Measurements from ENCODE around the gene PRKCE.
A peak's percentile ranks its signal among the peaks of the same experiment; 100 is the strongest.

PRKCE gene

DNA sequence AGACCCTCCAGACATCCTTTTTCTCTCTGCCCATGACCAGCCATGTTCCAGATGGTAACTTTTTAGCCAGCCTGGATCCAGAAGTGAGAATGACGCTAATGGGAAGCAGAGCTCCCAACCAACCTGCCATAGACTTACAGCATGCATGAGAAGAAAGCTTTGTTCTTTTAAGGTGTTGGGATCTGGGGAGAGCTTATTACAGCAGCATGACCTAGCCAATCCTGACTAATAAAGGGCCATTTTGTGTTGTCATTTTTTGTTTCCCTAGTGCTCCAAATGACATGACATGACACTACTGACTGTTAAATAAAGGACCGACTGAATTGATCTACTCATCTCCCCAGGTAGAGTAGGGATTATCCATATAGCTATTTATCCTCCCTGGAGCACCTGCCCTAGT is 5.2 kb upstream of the PRKCE start:
- Mint-ChIP-seq H3K4me3 (no peak overlapping the region), H3K36me3 (no peaks in the 10 kb centered on the region), H3K9me3 (ENCODE audit: low read depth) (no peaks in the 10 kb centered on the region), H3K27ac (no peak overlapping the region), H3K4me1 (ENCODE audit: low read depth) (peaks cover 11% of the 10 kb centered on the region), H3K27me3 (peaks cover 10% of the 10 kb centered on the region)

DNA sequence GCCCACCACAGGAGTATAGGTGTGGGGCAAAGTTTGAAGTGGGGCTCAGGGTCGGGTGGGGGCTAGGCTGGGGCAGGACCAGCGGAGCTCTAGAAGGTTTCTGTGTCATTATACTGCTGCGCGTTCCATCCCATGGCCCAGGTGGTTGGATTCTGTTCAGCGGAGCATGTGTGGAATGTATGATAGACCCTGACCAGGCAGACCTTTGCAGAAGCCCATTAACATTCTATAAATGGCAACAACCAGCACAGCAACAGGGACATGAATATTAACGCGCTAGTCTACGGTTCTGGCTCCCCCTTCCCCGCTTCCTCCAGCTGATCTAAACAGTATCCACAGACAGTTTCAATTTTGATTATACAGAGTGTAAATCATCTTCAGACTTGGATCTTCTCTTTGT is 4.1 kb upstream of the PRKCE start:
- no peaks in the 10 kb centered on the region for H3K36me3 Mint-ChIP-seq
- no peak overlapping the region for H3K27ac Mint-ChIP-seq
- peaks cover 16% of the 10 kb centered on the region for H3K4me1 Mint-ChIP-seq (ENCODE audit: low read depth)
- no peak overlapping the region for H3K4me3 Mint-ChIP-seq
- H3K9me3 Mint-ChIP-seq (ENCODE audit: low read depth) = no peaks in the 10 kb centered on the region
- H3K27me3 Mint-ChIP-seq = peaks cover 5% of the 10 kb centered on the region

DNA sequence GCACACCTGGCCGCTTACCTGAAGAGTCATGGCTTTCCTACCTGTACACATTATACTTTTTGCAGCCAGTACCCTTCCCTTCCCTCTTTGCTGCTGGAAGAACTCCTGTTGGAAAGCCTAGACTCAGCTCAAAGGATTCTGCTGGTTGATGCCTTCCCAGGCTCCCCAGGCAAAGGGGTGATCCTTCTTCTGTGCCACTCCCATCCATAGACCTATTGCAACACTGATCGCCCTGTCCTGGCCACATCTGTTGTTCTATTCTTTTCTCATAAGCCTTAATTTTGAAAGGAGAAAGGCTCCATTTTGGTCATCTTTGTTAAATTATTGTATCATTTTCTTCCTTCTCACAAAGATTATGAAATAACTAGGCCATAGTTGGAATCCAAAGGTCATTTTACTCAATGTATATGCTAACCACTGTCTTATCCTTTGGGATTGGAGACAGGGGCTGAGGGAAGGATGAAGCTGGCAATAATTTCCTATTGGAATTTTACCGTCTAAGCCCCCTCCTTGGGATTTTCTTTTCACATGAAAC is 3.4 kb upstream of the PRKCE start:
- H3K9me3 Mint-ChIP-seq (ENCODE audit: low read depth) = no peaks in the 10 kb centered on the region

DNA sequence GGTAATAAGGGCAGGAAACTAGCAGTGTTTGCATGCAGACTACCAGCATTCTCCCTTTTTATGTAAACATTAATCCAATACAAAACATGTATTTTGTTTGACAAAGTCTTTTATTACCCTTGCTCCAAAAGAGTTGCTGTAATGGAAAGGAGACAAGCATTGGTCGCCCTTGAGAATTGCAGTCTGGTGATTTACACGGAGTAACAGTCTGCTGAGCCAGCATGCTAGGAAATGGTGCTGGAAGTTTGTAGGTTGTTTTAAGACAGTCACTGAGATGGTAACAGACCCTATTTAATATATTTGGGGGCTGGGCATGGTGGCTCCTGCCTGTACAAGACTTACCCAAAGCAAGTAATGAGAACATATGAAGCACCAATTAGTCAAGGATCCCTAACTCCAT is 2.8 kb upstream of the PRKCE start:
- H3K36me3 Mint-ChIP-seq = no peaks in the 10 kb centered on the region

More for the DNA sequence above, 3.4 kb upstream of the PRKCE start:
- no peak overlapping the region for H3K27ac Mint-ChIP-seq
- H3K4me1 Mint-ChIP-seq (ENCODE audit: low read depth) = peaks cover 23% of the 10 kb centered on the region
- H3K4me3 Mint-ChIP-seq = no peak overlapping the region
- no peaks in the 10 kb centered on the region for H3K36me3 Mint-ChIP-seq
- H3K27me3 Mint-ChIP-seq = peaks cover 2% of the 10 kb centered on the region

DNA sequence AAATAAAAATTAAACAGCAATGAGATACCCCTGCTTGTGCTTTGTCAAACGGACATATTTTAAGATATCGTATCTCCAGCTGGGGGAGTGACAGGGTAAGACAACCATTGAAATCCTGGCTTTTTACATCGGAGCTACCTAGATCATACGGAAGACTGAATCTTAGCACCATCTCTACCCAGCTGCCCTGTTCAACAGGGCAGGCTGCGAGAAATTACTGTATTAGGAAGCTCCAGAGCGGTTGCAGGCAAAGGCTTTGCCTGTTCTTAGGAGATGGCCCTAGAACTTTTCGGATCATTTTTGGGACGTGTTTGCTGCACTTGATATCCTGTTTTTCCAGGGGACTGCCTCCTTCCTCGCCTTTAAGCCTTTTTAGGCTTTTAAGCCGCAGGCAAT is 2.0 kb upstream of the PRKCE start:
- Mint-ChIP-seq H3K27ac (peak overlapping the region; percentile 83), H3K4me3 (peak overlapping the region; percentile 90), H3K9me3 (ENCODE audit: low read depth) (no peaks in the 10 kb centered on the region), H3K4me1 (ENCODE audit: low read depth) (peaks cover 27% of the 10 kb centered on the region), H3K27me3 (no peaks in the 10 kb centered on the region), H3K36me3 (no peaks in the 10 kb centered on the region)

More for the DNA sequence above, 2.8 kb upstream of the PRKCE start:
- Mint-ChIP-seq H3K27ac (peak overlapping the region; percentile 52), H3K27me3 (peaks cover 2% of the 10 kb centered on the region), H3K4me1 (ENCODE audit: low read depth) (peaks cover 26% of the 10 kb centered on the region), H3K4me3 (no peak overlapping the region), H3K9me3 (ENCODE audit: low read depth) (no peaks in the 10 kb centered on the region)

DNA sequence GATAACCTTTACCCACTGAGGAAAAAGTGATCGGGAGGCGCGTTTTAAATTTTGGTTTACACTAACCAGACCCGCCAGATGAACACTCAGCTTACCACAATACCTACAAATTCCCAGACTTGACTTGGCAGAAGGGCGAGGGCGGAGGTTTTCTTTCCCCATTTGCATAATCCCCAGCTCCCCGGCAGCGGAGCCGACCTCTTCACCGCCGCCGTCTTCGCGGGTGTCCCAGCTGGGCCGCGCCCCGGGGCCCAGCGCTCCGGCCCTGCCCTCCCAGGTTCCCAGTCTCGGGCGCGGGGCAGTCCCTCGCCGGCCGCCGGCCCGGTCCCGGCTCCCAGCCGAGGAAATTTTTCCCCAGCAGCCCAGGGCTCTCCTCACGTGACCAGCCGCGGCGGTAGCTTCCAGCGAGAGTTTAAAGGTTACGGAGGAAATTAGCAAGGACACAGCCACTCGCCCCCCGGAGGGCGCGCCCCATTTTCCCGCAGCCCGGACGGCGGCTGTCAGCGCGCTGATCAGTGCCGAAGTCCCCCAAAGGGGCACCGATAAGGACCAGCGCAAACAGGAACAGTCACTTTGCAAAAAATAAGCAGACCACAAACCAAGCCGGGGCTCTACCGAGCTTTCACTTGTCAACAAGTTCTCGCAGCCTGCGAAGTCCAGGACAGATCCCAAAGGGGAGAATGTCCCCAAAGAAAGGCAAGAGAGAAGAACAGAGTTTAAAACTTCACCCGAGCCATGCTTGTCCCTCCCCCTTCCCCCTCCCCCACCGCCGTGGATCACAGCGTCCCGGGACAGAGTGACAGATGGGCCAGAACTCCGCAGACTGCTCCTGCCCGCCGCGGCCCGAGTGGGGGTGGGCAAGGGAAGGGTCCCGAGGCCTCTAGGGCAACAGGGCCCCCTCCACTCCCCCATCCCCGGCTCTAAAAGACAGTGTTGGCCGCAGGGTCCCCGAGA is 1.3 kb upstream of the PRKCE start:
- no peaks in the 10 kb centered on the region for H3K36me3 Mint-ChIP-seq
- peaks cover 27% of the 10 kb centered on the region for H3K4me1 Mint-ChIP-seq (ENCODE audit: low read depth)
- peak overlapping the region; percentile 90 for H3K4me3 Mint-ChIP-seq
- peak overlapping the region; percentile 83 for H3K27ac Mint-ChIP-seq
- no peaks in the 10 kb centered on the region for H3K27me3 Mint-ChIP-seq
- H3K9me3 Mint-ChIP-seq (ENCODE audit: low read depth) = no peaks in the 10 kb centered on the region

DNA sequence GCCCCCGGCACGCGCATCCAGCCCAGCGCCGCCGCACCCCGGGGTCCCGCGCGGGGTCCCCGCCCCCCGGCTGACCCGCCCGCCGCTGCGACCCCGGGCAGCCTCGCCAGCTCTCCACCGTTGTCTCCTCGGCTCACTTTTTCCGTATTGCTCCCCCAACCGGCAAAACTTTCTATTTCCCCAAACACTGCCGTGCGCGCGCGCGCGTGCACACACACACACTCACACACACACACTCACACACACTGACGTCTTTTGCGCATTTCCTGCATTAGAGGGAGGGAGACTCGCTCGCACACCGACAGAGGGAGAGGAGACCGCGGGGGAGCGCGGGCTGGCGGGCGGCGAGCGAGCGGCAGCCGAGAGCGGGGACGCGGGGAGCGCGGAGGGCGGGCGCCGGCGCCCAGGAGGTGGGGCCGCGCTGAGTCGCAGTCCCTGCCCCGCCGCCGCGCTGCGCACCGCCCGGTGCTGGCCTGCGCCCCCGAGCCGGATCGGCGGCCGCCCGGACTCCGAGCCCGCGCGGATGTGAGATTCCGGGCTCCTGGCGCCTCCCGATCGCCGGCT is 542 bp upstream of the PRKCE start:
- Mint-ChIP-seq H3K27ac (peak overlapping the region; percentile 99), H3K4me3 (peak overlapping the region; percentile 100), H3K27me3 (no peaks in the 10 kb centered on the region), H3K36me3 (no peaks in the 10 kb centered on the region), H3K4me1 (ENCODE audit: low read depth) (peaks cover 27% of the 10 kb centered on the region), H3K9me3 (ENCODE audit: low read depth) (no peaks in the 10 kb centered on the region)

DNA sequence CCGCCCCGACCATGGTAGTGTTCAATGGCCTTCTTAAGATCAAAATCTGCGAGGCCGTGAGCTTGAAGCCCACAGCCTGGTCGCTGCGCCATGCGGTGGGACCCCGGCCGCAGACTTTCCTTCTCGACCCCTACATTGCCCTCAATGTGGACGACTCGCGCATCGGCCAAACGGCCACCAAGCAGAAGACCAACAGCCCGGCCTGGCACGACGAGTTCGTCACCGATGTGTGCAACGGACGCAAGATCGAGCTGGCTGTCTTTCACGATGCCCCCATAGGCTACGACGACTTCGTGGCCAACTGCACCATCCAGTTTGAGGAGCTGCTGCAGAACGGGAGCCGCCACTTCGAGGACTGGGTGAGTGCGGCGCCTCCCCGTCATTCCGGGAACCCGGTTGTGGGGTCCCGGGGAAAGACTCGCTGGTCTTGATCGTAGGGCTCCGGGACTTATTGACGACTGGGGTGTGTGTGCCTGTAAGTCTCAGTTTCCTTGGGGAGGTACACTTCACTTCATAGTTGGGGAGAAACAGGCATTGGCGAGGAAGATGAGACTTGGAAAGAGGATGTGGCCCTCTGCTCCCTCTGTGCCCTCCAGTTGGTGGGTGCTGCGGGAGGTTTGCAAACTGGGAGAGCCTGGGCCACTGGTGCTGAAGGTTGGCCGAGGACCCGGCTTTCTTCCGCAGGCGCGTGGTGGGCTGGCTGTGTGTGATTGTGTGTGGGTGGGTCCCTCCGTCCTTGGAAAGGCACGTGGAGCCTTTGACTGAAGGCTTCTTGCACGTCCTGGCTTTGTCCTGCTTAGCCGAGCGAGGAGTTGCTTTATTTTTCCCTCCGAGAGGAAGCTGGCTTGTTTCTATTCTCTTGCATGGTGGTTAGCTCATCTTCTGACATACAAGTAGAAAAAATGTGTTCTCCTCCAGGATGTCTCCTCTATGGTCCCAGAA is 886 bp downstream of the PRKCE start:
- Mint-ChIP-seq H3K4me1 (ENCODE audit: low read depth) (peaks cover 27% of the 10 kb centered on the region), H3K4me3 (peak overlapping the region; percentile 85)

DNA sequence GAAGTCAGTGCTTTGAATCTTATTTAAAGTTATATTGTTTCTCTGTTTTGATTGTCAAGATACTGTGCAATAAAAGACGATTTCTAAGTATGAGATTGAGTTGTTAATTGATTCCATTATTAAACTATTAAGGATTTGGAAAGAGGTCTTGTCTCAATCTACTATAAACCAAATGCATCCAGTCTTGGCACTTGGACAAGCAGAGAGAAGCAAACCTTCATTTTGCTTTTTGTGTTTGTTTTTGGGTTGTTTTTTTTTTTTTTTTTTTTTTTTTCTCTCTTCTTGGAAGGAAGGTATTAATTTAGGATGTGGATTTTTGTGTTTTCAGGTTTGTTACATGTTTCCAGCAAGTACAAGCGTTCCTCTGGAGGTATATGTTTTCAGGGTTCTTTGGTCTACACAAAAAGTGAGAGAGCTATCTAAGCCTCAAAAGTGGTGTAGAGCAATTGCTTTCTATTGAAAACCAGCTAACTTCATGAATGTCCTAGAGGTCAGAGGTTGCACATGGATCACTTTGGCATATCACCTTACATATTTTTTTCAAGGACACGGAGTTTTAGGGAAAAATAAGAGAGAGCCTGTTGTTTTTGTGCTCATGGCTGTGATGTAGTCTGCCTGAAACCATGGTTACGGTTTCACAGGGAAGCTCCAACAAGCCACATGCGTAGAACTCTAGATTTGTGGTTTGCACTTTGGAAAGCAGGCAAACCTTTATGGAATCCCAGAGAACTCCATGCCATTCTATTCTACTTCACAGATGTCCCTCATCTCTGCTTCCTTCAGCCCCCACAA is 1.8 kb downstream of the PRKCE start:
- Mint-ChIP-seq H3K4me3 (peak overlapping the region; percentile 85), H3K27ac (peak overlapping the region; percentile 55), H3K36me3 (no peaks in the 10 kb centered on the region), H3K27me3 (no peaks in the 10 kb centered on the region), H3K4me1 (ENCODE audit: low read depth) (peaks cover 26% of the 10 kb centered on the region), H3K9me3 (ENCODE audit: low read depth) (no peaks in the 10 kb centered on the region)

More for the DNA sequence above, 886 bp downstream of the PRKCE start:
- no peaks in the 10 kb centered on the region for H3K9me3 Mint-ChIP-seq (ENCODE audit: low read depth)
- peak overlapping the region; percentile 55 for H3K27ac Mint-ChIP-seq
- no peaks in the 10 kb centered on the region for H3K27me3 Mint-ChIP-seq
- no peaks in the 10 kb centered on the region for H3K36me3 Mint-ChIP-seq

DNA sequence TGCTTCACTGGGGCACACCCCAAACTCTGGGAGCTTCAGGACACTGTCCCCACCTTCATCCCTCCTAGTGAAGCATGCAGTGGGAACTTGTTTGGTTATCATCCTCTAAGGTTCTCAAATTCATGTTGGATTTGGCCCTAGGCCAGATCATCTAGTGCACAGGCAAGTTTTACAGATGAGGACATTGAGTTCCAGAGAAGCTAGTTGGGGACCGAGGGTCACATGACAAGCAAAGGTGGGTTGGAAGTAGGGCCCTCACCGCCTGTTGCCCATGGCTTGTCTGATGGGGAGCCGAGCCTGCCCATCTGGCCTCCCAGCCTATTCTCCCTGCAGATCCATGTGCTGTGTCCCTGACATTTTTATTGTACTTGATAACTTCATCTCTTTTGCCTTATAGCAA is 2.8 kb downstream of the PRKCE start:
- no peak overlapping the region for H3K4me3 Mint-ChIP-seq

DNA sequence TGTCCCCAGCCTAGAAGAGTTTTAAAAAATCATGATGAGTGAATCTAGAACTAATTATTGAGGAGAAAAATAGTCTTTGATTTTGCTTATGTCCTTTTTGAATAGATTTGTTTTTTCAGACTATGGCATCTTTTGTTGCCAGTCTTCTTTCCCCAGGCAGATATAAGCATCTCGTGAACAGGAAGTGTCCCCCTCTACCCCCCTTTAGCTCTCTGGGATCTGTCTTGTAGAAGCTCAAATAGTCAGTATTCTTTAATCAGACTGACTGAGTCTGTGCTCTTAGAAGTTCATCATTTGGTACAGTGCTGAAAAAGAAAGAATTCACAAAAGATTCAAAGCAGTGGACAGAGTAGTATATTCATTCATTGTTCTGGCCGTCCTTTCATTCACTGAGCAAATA is 10.4 kb downstream of the PRKCE start:
- no peaks in the 10 kb centered on the region for H3K9me3 Mint-ChIP-seq (ENCODE audit: low read depth)
- H3K4me3 Mint-ChIP-seq = no peak overlapping the region
- H3K4me1 Mint-ChIP-seq (ENCODE audit: low read depth) = peaks cover 6% of the 10 kb centered on the region
- no peaks in the 10 kb centered on the region for H3K36me3 Mint-ChIP-seq
- H3K27me3 Mint-ChIP-seq = no peaks in the 10 kb centered on the region
- no peak overlapping the region for H3K27ac Mint-ChIP-seq

More for the DNA sequence above, 2.8 kb downstream of the PRKCE start:
- Mint-ChIP-seq H3K36me3 (no peaks in the 10 kb centered on the region), H3K27ac (no peak overlapping the region), H3K4me1 (ENCODE audit: low read depth) (peaks cover 24% of the 10 kb centered on the region), H3K9me3 (ENCODE audit: low read depth) (no peaks in the 10 kb centered on the region), H3K27me3 (no peaks in the 10 kb centered on the region)

DNA sequence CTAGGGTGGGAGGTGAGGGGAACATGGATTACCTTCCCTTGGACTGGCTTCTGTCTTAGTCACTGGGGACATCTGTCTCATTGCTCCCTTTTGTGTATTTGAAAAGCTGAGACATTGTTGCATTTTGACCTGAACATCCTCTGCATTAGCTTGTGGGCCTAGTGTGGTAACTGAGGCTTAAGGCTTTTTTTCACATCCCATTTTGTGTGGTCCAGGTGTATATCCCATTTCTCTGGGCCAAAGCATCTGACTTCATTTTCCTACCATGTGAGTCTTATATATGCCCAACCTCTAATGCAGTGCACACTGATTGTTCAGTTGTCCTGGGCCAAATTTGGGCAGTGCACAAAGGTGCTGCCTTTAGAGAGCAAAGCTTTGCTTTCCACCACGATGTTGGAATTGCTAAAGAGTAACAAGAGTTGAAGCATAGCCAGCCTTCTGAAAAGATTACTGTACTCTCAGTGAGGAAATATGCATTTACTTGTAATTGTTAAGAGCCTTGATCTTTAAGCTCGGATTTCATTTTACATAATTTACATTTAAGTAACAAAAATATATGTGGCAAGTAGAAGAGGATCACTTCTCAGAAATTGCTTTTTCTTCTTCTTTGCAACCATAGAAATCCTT is 13.3 kb downstream of the PRKCE start:
- peaks cover 6% of the 10 kb centered on the region for H3K4me1 Mint-ChIP-seq (ENCODE audit: low read depth)
- H3K27ac Mint-ChIP-seq = no peak overlapping the region
- no peaks in the 10 kb centered on the region for H3K27me3 Mint-ChIP-seq
- no peaks in the 10 kb centered on the region for H3K9me3 Mint-ChIP-seq (ENCODE audit: low read depth)
- H3K4me3 Mint-ChIP-seq = no peak overlapping the region
- no peaks in the 10 kb centered on the region for H3K36me3 Mint-ChIP-seq

DNA sequence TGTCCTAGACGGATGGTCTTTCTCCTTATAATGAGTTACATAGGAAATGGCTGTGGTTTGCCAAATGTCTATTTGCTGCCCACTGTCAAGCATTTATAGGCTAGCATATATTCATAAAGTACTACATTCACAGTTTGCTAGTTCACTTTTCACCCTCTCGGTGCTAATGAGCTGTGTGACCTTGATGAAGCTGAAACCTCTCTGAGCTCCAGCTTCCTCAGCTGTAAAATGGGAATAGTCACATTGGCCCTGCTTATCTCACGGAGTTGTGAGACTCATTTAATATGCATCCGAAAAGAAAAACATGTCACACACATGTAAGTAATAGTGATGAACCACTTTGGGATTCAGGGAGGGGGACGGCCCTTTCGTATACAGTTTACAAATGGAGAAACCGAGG is 17.0 kb downstream of the PRKCE start:
- Mint-ChIP-seq H3K9me3 (ENCODE audit: low read depth) (no peaks in the 10 kb centered on the region), H3K27ac (no peak overlapping the region), H3K4me3 (no peak overlapping the region)

More for the DNA sequence above, 17.0 kb downstream of the PRKCE start:
- peaks cover 3% of the 10 kb centered on the region for H3K36me3 Mint-ChIP-seq
- no peaks in the 10 kb centered on the region for H3K27me3 Mint-ChIP-seq
- no peaks in the 10 kb centered on the region for H3K4me1 Mint-ChIP-seq (ENCODE audit: low read depth)

Data from activated naive CD8-positive, alpha-beta T cell (primary cell).